GM12878 (cell line): ENCODE results near the gene ASB15. TPM values are rescaled to one million over a fixed set of nuclear protein-coding genes. Genes with fewer than 3 reads are reported as not detected.

Experiments used
- ATAC-seq: fragments of 200-7000 bp; cut with Tn5 transposase; 3 replicates; pipeline ENCODE4 v1.9.1; 2020; ENCODE audit warnings: mild to moderate bottlenecking, moderate library complexity
- BruUV-seq: library from RNA; stranded (reverse); fragments of 400-500 nt; replicated peaks from 2 replicates; lab custom pipeline; 2021; lab: Mats Ljungman, UMichigan
- CTCF ChIA-PET: fragments of 300-600 bp; sonication (Branson Sonifier 250); formaldehyde crosslinking; extraction: SDS; loops from one replicate; lab custom pipeline; 2021; ENCODE audit warnings: inconsistent platforms; lab: Yijun Ruan, JAX
- POLR2A ChIA-PET: fragments of 350-600 bp; formaldehyde crosslinking; extraction: SDS; loops from one replicate; lab custom pipeline; 2021; ENCODE audit warnings: inconsistent platforms; lab: Charles Lee
- RAD21 ChIA-PET: fragments of 300-600 bp; sonication (Branson Sonifier 250); formaldehyde crosslinking; loops from one replicate; lab custom pipeline; 2023; ENCODE audit warnings: antibody characterized with exemption; ENCODE audit not compliant: unreplicated experiment; lab: Charles Lee
- SMC1A ChIA-PET: fragments of 300-600 bp; sonication (Branson Sonifier 250); formaldehyde crosslinking; loops from one replicate; lab custom pipeline; 2023; ENCODE audit not compliant: unreplicated experiment, uncharacterized antibody; lab: Charles Lee
- DNase-seq: peaks from one replicate; pipeline ENCODE4 v3.0.0-alpha.2; 2011; ENCODE audit warnings: low read depth, low spot score
- FAIRE-seq: peaks from 3 replicates; lab custom pipeline; 2011; peaks lifted over from hg19 to GRCh38; lab: Jason Lieb, UNC
- H2AFZ ChIP-seq: 2 replicates; pipeline ENCODE4 v1.6.0; 2011; ENCODE audit warnings: low read depth, low read length, control low read depth; ENCODE audit not compliant: control insufficient read depth
- H3K27ac ChIP-seq: 2 replicates; pipeline ENCODE4 v1.5.1; 2011; ENCODE audit warnings: control low read depth; ENCODE audit not compliant: control insufficient read depth, insufficient read depth
- H3K27me3 ChIP-seq, 2 experiments: replicated peaks in 1 of 2; 2 replicates each; pipeline versions ENCODE4 v1.6.0 to v1.6.1; 2011; ENCODE audit warnings: low read length in 1 of 2; ENCODE audit not compliant: control insufficient read depth in 2 of 2, insufficient read depth in 2 of 2
- H3K36me3 ChIP-seq, 2 experiments: 2 replicates each; pipeline ENCODE4 v1.5.1; 2011; ENCODE audit warnings: low read length in 1 of 2; ENCODE audit not compliant: control insufficient read depth in 2 of 2, insufficient read depth in 2 of 2
- H3K4me1 ChIP-seq: 2 replicates; pipeline ENCODE4 v1.6.1; 2011; ENCODE audit warnings: mild to moderate bottlenecking, low read length, moderate library complexity, mixed read lengths; ENCODE audit not compliant: control insufficient read depth, insufficient read depth
- H3K4me2 ChIP-seq: 2 replicates; pipeline ENCODE4 v1.6.0; 2011; ENCODE audit warnings: control low read depth; ENCODE audit not compliant: control insufficient read depth, insufficient read depth
- H3K4me3 ChIP-seq: fragments of 200-600 bp; sonication (generic); 2 replicates; pipeline ENCODE4 v1.5.1; 2016
- H3K79me2 ChIP-seq: 2 replicates; pipeline ENCODE4 v1.6.0; 2011; ENCODE audit warnings: low read length; ENCODE audit not compliant: control insufficient read depth, insufficient read depth
- H3K9ac ChIP-seq: 2 replicates; pipeline ENCODE4 v1.8.0; 2011; ENCODE audit warnings: low read length, control low read depth, mixed read lengths; ENCODE audit not compliant: control insufficient read depth, insufficient read depth
- H3K9me3 ChIP-seq: replicated peaks from 3 replicates; pipeline ENCODE4 v1.5.1; 2011; ENCODE audit warnings: mild to moderate bottlenecking, low read length; ENCODE audit not compliant: control insufficient read depth, insufficient read depth
- H4K20me1 ChIP-seq: 2 replicates; pipeline ENCODE4 v1.6.0; 2011; ENCODE audit not compliant: control insufficient read depth, insufficient read depth
- ASH2L ChIP-seq: fragments of 300-600, 200-600 bp; sonication (generic); IDR thresholded peaks from 2 replicates; pipeline ENCODE4 v1.6.1; 2017; ENCODE audit warnings: low read depth, mild to moderate bottlenecking, borderline replicate concordance
- CBX3 ChIP-seq: fragments of 200-600 bp; sonication (generic); IDR thresholded peaks from 2 replicates; pipeline ENCODE4 v1.6.1; 2016; ENCODE audit warnings: low read depth, borderline replicate concordance
- NFIC ChIP-seq: IDR thresholded peaks from 2 replicates; pipeline ENCODE4 v1.6.1; 2012; ENCODE audit warnings: low read depth, mild to moderate bottlenecking, inconsistent platforms, low read length, moderate library complexity
- PAX8 ChIP-seq: fragments of 450-650 bp; IDR thresholded peaks from 2 replicates; pipeline ENCODE4 v1.6.1; 2017; ENCODE audit warnings: mild to moderate bottlenecking, moderate library complexity
- RCOR1 ChIP-seq: conservative IDR thresholded peaks from 2 replicates; pipeline ENCODE4 v1.6.1; 2012; ENCODE audit warnings: low read depth, low read length, improper control_type of control experiment
- RFX5 ChIP-seq: IDR thresholded peaks from 2 replicates; pipeline ENCODE4 v1.6.1; 2011; ENCODE audit warnings: low read depth, low read length, improper control_type of control experiment
- WGBS: methylation state at CpG from one replicate; pipeline ENCODE4 v1.1.6; 2016; ENCODE audit warnings: low lambda C conversion rate; ENCODE audit not compliant: insufficient replicate concordance, insufficient coverage; ENCODE audit errors: missing lambda C conversion rate; 5-methylcytosine and 5-hydroxymethylcytosine counted together
- in situ Hi-C: fragments of 300-500 bp; cut with MboI; formaldehyde crosslinking; loops from 9 replicates; pipeline ENCODE4 v1.14.3; 2018; ENCODE audit warnings: mixed read lengths
- intact Hi-C: fragments of 100-400 bp; cut with micrococcal nuclease; formaldehyde crosslinking; loops from one replicate; pipeline ENCODE4 v1.14.2; 2022; ENCODE audit not compliant: unreplicated experiment
- polyA plus RNA-seq, 11 experiments: library from polyadenylated mRNA; depleted of rRNA in 4 of 11; unstranded in 6 of 11; stranded (reverse) in 5 of 11; fragments of >200 nt; fragmentation: Nextera tagmentation in 4 of 11; fragmentation: Illumina TruSeq in 1 of 11; extraction: Ambion mirVana in 4 of 11; extraction: Trizol in 1 of 11; gene quantifications; 1 replicate in 1 of 11; 2 replicates in 10 of 11; pipeline versions ENCODE4 v1.2.1 to v1.2.3, GENCODE V29; 2011 to 2016; ENCODE audit warnings: inconsistent platforms in 2 of 11, missing spikeins in 2 of 11, low read depth in 1 of 11
- total RNA-seq, 4 experiments: library from RNA; depleted of rRNA in 3 of 4; stranded (reverse); fragments of >200 nt in 3 of 4; fragmentation: Illumina TruSeq in 1 of 4; extraction: Trizol in 1 of 4; gene quantifications; 2 replicates each; pipeline versions ENCODE4 v1.2.1 to v1.2.3, GENCODE V29; 2013 to 2021
- TF ChIP-seq, protein P1 (sequence below): fragments of 450-650 bp; IDR thresholded peaks from 2 replicates; pipeline ENCODE4 v1.6.1; 2017; ENCODE audit warnings: mild to moderate bottlenecking, low read depth, inconsistent platforms; ENCODE audit not compliant: poor library complexity, severe bottlenecking
- TF ChIP-seq, protein P2 (sequence below): fragments of 450-650 bp; formaldehyde crosslinking; IDR thresholded peaks from 2 replicates; pipeline ENCODE4 v1.5.0; 2022; ENCODE audit warnings: mild to moderate bottlenecking, missing genetic modification characterization
- TF ChIP-seq, protein P3 (sequence below): fragments of 450-650 bp; formaldehyde crosslinking; IDR thresholded peaks from 2 replicates; pipeline ENCODE4 v1.4.0; 2020; ENCODE audit warnings: mild to moderate bottlenecking, moderate library complexity
- TF ChIP-seq, protein P4 (sequence below): fragments of 150-350 bp; IDR thresholded peaks from 2 replicates; pipeline ENCODE4 v1.6.1; 2016; ENCODE audit warnings: low read depth, low read length

The ASB15 gene
- total and polyA plus RNA-seq, 10 of the 15 experiments (the other 5 are each of a cell fraction or from before 2014, with no cell fraction given): not detected

DNA sequence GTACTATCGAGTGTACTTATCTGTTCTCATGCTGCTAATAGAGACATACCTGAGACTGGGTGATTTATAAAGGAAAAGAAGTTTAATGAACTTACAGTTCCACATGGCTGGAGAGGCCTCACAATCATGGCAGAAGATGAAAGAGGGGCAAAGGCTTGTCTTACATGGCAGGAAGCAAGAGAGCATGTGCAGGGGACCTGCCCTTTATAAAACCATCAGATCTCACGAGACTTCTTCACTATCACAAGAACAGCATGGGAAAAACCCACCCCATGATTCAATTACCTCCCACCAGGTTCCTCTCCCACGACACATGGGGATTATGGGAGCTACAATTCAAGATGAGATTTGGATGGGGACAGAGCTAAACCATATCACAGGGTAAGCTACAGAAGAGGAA, 48.5 kb upstream of the ASB15 start:
- peaks cover 1 to 4% of the 10 kb centered on the region in 2 experiments; a peak in 3 of 4 replicates for H3K36me3 ChIP-seq
- no peak overlapping the region for H3K27ac ChIP-seq
- RAD21 ChIA-PET: interaction anchor here (1.1 to 1.6 kb wide), 2 partner anchors 14 to 59 kb away, joined by 4 to 5 read pairs; no protein-coding TSS in a partner anchor
- H3K79me2 ChIP-seq: peaks cover 15% of the 10 kb centered on the region
- SMC1A ChIA-PET: interaction anchor here (0.6 to 1.3 kb wide), 3 partner anchors 15 to 714 kb away, joined by 3 to 4 read pairs (median 3); no protein-coding TSS in a partner anchor
- ATAC-seq: no peak
- FAIRE-seq: no peak
- no peaks in the 10 kb centered on the region; the same call in 2 of the 3 replicates for H3K9me3 ChIP-seq
- BruUV-seq: no TSS peak
- intact Hi-C loops: loop anchor here (10.0 kb wide), 1 partner anchor 1372 kb away; the partner anchor contains the start of gene POT1
- DNase-seq: no peak
- CTCF ChIA-PET: interaction anchor here (1.2 to 2.1 kb wide), 3 partner anchors 15 to 71 kb away, joined by 3 to 11 read pairs (median 3); no protein-coding TSS in a partner anchor
- no peaks in the 10 kb centered on the region for H3K4me1 ChIP-seq
- H3K4me3 ChIP-seq: no peak overlapping the region
- H3K4me2 ChIP-seq: no peak overlapping the region
- H3K27me3 ChIP-seq: no peaks in the 10 kb centered on the region
- 67% methylated on average over 3 of the region's 3 CpGs for WGBS
- in situ Hi-C loops: no loop called here
- no peak overlapping the region for H3K9ac ChIP-seq
- POLR2A ChIA-PET: interaction anchor here (0.6 to 0.9 kb wide), 2 partner anchors 14 to 18 kb away, joined by 3 to 5 read pairs; no protein-coding TSS in a partner anchor
- no peak overlapping the region for H2AFZ ChIP-seq
- H4K20me1 ChIP-seq: no peaks in the 10 kb centered on the region
- TF ChIP-seq, protein P1, sequence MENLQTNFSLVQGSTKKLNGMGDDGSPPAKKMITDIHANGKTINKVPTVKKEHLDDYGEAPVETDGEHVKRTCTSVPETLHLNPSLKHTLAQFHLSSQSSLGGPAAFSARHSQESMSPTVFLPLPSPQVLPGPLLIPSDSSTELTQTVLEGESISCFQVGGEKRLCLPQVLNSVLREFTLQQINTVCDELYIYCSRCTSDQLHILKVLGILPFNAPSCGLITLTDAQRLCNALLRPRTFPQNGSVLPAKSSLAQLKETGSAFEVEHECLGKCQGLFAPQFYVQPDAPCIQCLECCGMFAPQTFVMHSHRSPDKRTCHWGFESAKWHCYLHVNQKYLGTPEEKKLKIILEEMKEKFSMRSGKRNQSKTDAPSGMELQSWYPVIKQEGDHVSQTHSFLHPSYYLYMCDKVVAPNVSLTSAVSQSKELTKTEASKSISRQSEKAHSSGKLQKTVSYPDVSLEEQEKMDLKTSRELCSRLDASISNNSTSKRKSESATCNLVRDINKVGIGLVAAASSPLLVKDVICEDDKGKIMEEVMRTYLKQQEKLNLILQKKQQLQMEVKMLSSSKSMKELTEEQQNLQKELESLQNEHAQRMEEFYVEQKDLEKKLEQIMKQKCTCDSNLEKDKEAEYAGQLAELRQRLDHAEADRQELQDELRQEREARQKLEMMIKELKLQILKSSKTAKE: no peak
- TF ChIP-seq, protein P2, sequence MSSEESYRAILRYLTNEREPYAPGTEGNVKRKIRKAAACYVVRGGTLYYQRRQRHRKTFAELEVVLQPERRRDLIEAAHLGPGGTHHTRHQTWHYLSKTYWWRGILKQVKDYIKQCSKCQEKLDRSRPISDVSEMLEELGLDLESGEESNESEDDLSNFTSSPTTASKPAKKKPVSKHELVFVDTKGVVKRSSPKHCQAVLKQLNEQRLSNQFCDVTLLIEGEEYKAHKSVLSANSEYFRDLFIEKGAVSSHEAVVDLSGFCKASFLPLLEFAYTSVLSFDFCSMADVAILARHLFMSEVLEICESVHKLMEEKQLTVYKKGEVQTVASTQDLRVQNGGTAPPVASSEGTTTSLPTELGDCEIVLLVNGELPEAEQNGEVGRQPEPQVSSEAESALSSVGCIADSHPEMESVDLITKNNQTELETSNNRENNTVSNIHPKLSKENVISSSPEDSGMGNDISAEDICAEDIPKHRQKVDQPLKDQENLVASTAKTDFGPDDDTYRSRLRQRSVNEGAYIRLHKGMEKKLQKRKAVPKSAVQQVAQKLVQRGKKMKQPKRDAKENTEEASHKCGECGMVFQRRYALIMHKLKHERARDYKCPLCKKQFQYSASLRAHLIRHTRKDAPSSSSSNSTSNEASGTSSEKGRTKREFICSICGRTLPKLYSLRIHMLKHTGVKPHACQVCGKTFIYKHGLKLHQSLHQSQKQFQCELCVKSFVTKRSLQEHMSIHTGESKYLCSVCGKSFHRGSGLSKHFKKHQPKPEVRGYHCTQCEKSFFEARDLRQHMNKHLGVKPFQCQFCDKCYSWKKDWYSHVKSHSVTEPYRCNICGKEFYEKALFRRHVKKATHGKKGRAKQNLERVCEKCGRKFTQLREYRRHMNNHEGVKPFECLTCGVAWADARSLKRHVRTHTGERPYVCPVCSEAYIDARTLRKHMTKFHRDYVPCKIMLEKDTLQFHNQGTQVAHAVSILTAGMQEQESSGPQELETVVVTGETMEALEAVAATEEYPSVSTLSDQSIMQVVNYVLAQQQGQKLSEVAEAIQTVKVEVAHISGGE (CRISPR knock-in tag): no peak
- TF ChIP-seq ASH2L (no peak), RCOR1 (no peak), CBX3 (no peak), NFIC (no peak), RFX5 (no peak), PAX8 (no peak)
- TF ChIP-seq, protein P3, sequence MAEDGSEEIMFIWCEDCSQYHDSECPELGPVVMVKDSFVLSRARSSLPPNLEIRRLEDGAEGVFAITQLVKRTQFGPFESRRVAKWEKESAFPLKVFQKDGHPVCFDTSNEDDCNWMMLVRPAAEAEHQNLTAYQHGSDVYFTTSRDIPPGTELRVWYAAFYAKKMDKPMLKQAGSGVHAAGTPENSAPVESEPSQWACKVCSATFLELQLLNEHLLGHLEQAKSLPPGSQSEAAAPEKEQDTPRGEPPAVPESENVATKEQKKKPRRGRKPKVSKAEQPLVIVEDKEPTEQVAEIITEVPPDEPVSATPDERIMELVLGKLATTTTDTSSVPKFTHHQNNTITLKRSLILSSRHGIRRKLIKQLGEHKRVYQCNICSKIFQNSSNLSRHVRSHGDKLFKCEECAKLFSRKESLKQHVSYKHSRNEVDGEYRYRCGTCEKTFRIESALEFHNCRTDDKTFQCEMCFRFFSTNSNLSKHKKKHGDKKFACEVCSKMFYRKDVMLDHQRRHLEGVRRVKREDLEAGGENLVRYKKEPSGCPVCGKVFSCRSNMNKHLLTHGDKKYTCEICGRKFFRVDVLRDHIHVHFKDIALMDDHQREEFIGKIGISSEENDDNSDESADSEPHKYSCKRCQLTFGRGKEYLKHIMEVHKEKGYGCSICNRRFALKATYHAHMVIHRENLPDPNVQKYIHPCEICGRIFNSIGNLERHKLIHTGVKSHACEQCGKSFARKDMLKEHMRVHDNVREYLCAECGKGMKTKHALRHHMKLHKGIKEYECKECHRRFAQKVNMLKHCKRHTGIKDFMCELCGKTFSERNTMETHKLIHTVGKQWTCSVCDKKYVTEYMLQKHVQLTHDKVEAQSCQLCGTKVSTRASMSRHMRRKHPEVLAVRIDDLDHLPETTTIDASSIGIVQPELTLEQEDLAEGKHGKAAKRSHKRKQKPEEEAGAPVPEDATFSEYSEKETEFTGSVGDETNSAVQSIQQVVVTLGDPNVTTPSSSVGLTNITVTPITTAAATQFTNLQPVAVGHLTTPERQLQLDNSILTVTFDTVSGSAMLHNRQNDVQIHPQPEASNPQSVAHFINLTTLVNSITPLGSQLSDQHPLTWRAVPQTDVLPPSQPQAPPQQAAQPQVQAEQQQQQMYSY (CRISPR knock-in tag): no peak
- TF ChIP-seq, protein P4, sequence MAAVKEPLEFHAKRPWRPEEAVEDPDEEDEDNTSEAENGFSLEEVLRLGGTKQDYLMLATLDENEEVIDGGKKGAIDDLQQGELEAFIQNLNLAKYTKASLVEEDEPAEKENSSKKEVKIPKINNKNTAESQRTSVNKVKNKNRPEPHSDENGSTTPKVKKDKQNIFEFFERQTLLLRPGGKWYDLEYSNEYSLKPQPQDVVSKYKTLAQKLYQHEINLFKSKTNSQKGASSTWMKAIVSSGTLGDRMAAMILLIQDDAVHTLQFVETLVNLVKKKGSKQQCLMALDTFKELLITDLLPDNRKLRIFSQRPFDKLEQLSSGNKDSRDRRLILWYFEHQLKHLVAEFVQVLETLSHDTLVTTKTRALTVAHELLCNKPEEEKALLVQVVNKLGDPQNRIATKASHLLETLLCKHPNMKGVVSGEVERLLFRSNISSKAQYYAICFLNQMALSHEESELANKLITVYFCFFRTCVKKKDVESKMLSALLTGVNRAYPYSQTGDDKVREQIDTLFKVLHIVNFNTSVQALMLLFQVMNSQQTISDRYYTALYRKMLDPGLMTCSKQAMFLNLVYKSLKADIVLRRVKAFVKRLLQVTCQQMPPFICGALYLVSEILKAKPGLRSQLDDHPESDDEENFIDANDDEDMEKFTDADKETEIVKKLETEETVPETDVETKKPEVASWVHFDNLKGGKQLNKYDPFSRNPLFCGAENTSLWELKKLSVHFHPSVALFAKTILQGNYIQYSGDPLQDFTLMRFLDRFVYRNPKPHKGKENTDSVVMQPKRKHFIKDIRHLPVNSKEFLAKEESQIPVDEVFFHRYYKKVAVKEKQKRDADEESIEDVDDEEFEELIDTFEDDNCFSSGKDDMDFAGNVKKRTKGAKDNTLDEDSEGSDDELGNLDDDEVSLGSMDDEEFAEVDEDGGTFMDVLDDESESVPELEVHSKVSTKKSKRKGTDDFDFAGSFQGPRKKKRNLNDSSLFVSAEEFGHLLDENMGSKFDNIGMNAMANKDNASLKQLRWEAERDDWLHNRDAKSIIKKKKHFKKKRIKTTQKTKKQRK: no peak
